GM23338 (cell line): ENCODE data around the gene ENOX2. TPM values are rescaled to one million over a fixed set of nuclear protein-coding genes. Genes with fewer than 3 reads are reported as not detected.

ENCODE experiments used
- ATAC-seq: fragments of 200-7000 bp; cut with Tn5 transposase; 3 replicates; pipeline ENCODE4 v1.9.1; 2020
- DNase-seq: peaks from one replicate; pipeline ENCODE4 v3.0.0-alpha.2; 2015; ENCODE audit warnings: low spot score
- H2AFZ ChIP-seq: fragments of 200-600 bp; sonication (generic); 2 replicates; pipeline ENCODE4 v1.8.0; 2016; ENCODE audit warnings: antibody characterized with exemption, mild to moderate bottlenecking, moderate library complexity
- H3F3A ChIP-seq: fragments of 200-600 bp; sonication (generic); replicated peaks from 2 replicates; pipeline ENCODE4 v1.8.0; 2017; ENCODE audit warnings: antibody characterized with exemption, mixed run types, low read depth
- H3K27ac ChIP-seq: fragments of 200-600 bp; sonication (generic); 2 replicates; pipeline ENCODE4 v1.6.1; 2016; ENCODE audit warnings: low read depth
- H3K27me3 ChIP-seq: fragments of 200-600 bp; sonication (generic); 2 replicates; pipeline ENCODE4 v1.8.0; 2016; ENCODE audit warnings: mild to moderate bottlenecking, mixed run types, moderate library complexity; ENCODE audit not compliant: insufficient read depth
- H3K36me3 ChIP-seq: fragments of 200-600 bp; sonication (generic); 2 replicates; pipeline ENCODE4 v1.8.0; 2016; ENCODE audit warnings: mild to moderate bottlenecking; ENCODE audit not compliant: insufficient read depth
- H3K4me1 ChIP-seq: fragments of 200-600 bp; sonication (generic); 2 replicates; pipeline ENCODE4 v1.8.0; 2016; ENCODE audit warnings: mild to moderate bottlenecking, moderate library complexity; ENCODE audit not compliant: insufficient read depth
- H3K4me2 ChIP-seq: fragments of 200-600 bp; sonication (generic); 2 replicates; pipeline ENCODE4 v1.7.1; 2017; ENCODE audit warnings: mixed run types
- H3K4me3 ChIP-seq: fragments of 200-600 bp; sonication (generic); 2 replicates; pipeline ENCODE4 v1.6.1; 2016; ENCODE audit warnings: mixed run types
- H3K79me2 ChIP-seq: fragments of 200-600 bp; sonication (generic); replicated peaks from 2 replicates; pipeline ENCODE4 v1.8.0; 2017; ENCODE audit warnings: mild to moderate bottlenecking; ENCODE audit not compliant: insufficient read depth
- H3K9me2 ChIP-seq: fragments of 200-600 bp; sonication (generic); 2 replicates; pipeline ENCODE4 v1.8.0; 2017; ENCODE audit not compliant: insufficient read depth
- H4K20me1 ChIP-seq: fragments of 200-600 bp; sonication (generic); replicated peaks from 2 replicates; pipeline ENCODE4 v1.8.0; 2017; ENCODE audit warnings: mild to moderate bottlenecking; ENCODE audit not compliant: insufficient read depth
- H3K27ac Mint-ChIP-seq: 2 replicates; pipeline ENCODE4 v1.8.0; 2020; ENCODE audit warnings: inconsistent platforms, mild to moderate bottlenecking, moderate library complexity, mixed read lengths
- H3K27me3 Mint-ChIP-seq: 3 replicates; pipeline ENCODE4 v1.8.0; 2022; ENCODE audit warnings: low read depth, mild to moderate bottlenecking, moderate library complexity, mixed read lengths, inconsistent platforms; ENCODE audit not compliant: insufficient read depth, poor library complexity
- H3K36me3 Mint-ChIP-seq: 3 replicates; pipeline ENCODE4 v1.8.0; 2021; ENCODE audit warnings: low read depth, mild to moderate bottlenecking, inconsistent platforms, moderate library complexity, mixed read lengths
- H3K4me1 Mint-ChIP-seq: 3 replicates; pipeline ENCODE4 v1.8.0; 2020; ENCODE audit warnings: mild to moderate bottlenecking, inconsistent platforms, mixed read lengths
- H3K4me3 Mint-ChIP-seq: 3 replicates; pipeline ENCODE4 v1.8.0; 2021; ENCODE audit warnings: moderate library complexity, mild to moderate bottlenecking, inconsistent platforms, mixed read lengths
- H3K9me3 Mint-ChIP-seq: 3 replicates; pipeline ENCODE4 v1.8.0; 2020; ENCODE audit warnings: moderate library complexity, mild to moderate bottlenecking, inconsistent platforms, mixed read lengths
- ETS1 ChIP-seq: IDR thresholded peaks from 2 replicates; pipeline ENCODE4 v1.6.1; 2016; ENCODE audit warnings: antibody characterized with exemption
- EZH2phosphoT487 ChIP-seq: fragments of 200-600 bp; sonication (generic); IDR thresholded peaks from one replicate; pipeline ENCODE4 v1.8.1; 2018; ENCODE audit warnings: antibody characterized with exemption; ENCODE audit not compliant: unreplicated experiment
- JUNB ChIP-seq: IDR thresholded peaks from one replicate; pipeline ENCODE4 v1.6.1; 2016; ENCODE audit warnings: antibody characterized with exemption; ENCODE audit not compliant: unreplicated experiment
- POLR2AphosphoS5 ChIP-seq: IDR thresholded peaks from 2 replicates; pipeline ENCODE4 v1.6.1; 2016; ENCODE audit warnings: antibody characterized with exemption, low read depth
- STAT1 ChIP-seq: IDR thresholded peaks from one replicate; pipeline ENCODE4 v1.6.1; 2016; ENCODE audit warnings: antibody characterized with exemption; ENCODE audit not compliant: unreplicated experiment
- polyA plus RNA-seq: library from polyadenylated mRNA; unstranded; fragments of >200 nt; fragmentation: Nextera tagmentation; extraction: Ambion mirVana; gene quantifications from 2 replicates; pipeline ENCODE4 v1.2.1, GENCODE V29; 2016
- total RNA-seq: library from RNA; depleted of rRNA; stranded (reverse); fragments of >200 nt; shearing (Covaris generic); gene quantifications from 2 replicates; pipeline ENCODE4 v1.2.3, GENCODE V29; 2014
- TF ChIP-seq, protein P1 (sequence below): IDR thresholded peaks from one replicate; pipeline ENCODE4 v1.6.1; 2018; ENCODE audit warnings: antibody characterized with exemption; ENCODE audit not compliant: unreplicated experiment
- TF ChIP-seq, protein P2 (sequence below), 2 experiments: fragments of 200-600 bp in 1 of 2; sonication (generic) in 1 of 2; conservative IDR thresholded peaks; 2 replicates each; pipeline versions ENCODE4 v1.5.1 to v1.6.1; 2016 to 2017; ENCODE audit warnings: antibody characterized with exemption in 2 of 2, low read depth in 2 of 2, mild to moderate bottlenecking in 2 of 2, moderate library complexity in 1 of 2

ENOX2 gene
- total and polyA plus RNA-seq, 2 experiments from 2014 or later: 9.6 to 11.2 TPM

DNA sequence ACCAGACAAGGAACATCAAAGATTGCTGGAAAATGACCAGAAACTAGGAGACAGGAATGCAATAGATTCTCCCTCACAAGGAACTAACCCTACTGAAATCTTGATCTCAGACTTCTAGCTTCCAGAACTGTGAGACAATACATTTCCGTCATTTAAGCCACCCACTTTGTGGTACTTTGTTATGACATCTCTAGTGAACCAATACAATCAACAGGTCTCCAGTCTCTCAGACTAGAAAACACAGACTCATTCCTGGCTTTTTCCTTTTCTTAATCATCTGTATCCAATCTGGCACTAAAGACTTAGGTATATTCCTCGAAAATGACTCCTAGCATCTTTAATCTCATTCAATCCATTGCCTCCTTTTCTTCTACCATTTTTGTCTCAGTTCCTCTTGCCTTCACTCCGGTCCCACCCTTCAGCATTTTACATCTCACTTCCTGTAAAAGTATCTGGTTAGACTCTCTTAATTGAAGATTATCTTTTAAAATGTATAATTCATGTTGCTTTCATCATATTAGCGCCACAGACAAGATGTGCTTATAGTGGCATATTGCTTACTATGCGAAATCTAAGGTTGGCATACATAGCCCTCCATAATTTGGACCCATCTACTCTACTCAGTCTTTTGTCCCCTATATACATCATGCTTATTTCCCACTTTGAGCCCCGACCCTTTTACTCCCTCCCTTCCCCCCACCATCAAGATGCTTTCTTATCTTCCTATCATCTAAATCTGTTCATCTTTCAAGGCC, 250.0 kb downstream of the ENOX2 start:
- no peak overlapping the region for H3K27ac ChIP-seq
- H4K20me1 ChIP-seq: no peaks in the 10 kb centered on the region
- no peaks in the 10 kb centered on the region for H3K27me3 Mint-ChIP-seq
- no peak overlapping the region for H3K4me3 ChIP-seq
- H3K4me1 ChIP-seq: no peaks in the 10 kb centered on the region
- H3K4me2 ChIP-seq: no peak overlapping the region
- no peak overlapping the region for H3K4me3 Mint-ChIP-seq
- H2AFZ ChIP-seq: no peak overlapping the region
- H3K27me3 ChIP-seq: no peaks in the 10 kb centered on the region
- H3K27ac Mint-ChIP-seq: no peak overlapping the region
- no peaks in the 10 kb centered on the region for H3K36me3 ChIP-seq
- no peaks in the 10 kb centered on the region for H3K4me1 Mint-ChIP-seq
- TF ChIP-seq JUNB: no peak
- no peak for TF ChIP-seq EZH2phosphoT487
- TF ChIP-seq ETS1: no peak
- no peaks in the 10 kb centered on the region for H3K9me2 ChIP-seq
- H3F3A ChIP-seq: no peaks in the 10 kb centered on the region
- H3K79me2 ChIP-seq: no peaks in the 10 kb centered on the region
- DNase-seq (no peak), ATAC-seq (no peak)
- no peaks in the 10 kb centered on the region for H3K36me3 Mint-ChIP-seq
- H3K9me3 Mint-ChIP-seq: no peaks in the 10 kb centered on the region

DNA sequence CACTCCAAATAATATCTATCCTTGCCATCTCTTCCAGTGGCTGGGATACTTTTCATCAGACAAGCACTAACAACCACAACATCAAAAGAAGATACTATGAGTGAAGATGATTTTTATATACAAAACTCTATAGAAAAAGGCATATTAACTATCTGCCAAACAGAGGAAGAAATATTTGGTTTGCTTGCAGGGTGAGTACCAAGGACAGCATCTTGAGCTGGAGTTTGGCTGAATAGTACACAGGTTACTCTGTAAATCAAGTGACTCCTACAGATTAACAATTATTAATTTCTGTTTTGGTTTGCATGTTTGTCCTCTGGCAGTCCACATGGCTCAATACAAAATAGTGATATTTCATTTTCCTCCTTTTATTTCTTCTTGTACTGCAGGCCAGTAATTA, 253.3 kb downstream of the ENOX2 start:
- Histone ChIP-seq H3K9me2 (no peaks in the 10 kb centered on the region), H3K4me1 (no peaks in the 10 kb centered on the region), H3K27me3 (no peaks in the 10 kb centered on the region), H3K27ac (no peak overlapping the region), H3K4me2 (no peak overlapping the region), H3F3A (no peaks in the 10 kb centered on the region), H3K36me3 (no peaks in the 10 kb centered on the region), H4K20me1 (no peaks in the 10 kb centered on the region), H3K79me2 (no peaks in the 10 kb centered on the region), H2AFZ (no peak overlapping the region), H3K4me3 (no peak overlapping the region)
- DNase-seq: no peak
- TF ChIP-seq ETS1 (no peak), EZH2phosphoT487 (no peak), POLR2AphosphoS5 (no peak), STAT1 (no peak), JUNB (no peak)
- TF ChIP-seq, protein P1, sequence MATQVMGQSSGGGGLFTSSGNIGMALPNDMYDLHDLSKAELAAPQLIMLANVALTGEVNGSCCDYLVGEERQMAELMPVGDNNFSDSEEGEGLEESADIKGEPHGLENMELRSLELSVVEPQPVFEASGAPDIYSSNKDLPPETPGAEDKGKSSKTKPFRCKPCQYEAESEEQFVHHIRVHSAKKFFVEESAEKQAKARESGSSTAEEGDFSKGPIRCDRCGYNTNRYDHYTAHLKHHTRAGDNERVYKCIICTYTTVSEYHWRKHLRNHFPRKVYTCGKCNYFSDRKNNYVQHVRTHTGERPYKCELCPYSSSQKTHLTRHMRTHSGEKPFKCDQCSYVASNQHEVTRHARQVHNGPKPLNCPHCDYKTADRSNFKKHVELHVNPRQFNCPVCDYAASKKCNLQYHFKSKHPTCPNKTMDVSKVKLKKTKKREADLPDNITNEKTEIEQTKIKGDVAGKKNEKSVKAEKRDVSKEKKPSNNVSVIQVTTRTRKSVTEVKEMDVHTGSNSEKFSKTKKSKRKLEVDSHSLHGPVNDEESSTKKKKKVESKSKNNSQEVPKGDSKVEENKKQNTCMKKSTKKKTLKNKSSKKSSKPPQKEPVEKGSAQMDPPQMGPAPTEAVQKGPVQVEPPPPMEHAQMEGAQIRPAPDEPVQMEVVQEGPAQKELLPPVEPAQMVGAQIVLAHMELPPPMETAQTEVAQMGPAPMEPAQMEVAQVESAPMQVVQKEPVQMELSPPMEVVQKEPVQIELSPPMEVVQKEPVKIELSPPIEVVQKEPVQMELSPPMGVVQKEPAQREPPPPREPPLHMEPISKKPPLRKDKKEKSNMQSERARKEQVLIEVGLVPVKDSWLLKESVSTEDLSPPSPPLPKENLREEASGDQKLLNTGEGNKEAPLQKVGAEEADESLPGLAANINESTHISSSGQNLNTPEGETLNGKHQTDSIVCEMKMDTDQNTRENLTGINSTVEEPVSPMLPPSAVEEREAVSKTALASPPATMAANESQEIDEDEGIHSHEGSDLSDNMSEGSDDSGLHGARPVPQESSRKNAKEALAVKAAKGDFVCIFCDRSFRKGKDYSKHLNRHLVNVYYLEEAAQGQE: peak; percentile 34
- TF ChIP-seq, protein P2, sequence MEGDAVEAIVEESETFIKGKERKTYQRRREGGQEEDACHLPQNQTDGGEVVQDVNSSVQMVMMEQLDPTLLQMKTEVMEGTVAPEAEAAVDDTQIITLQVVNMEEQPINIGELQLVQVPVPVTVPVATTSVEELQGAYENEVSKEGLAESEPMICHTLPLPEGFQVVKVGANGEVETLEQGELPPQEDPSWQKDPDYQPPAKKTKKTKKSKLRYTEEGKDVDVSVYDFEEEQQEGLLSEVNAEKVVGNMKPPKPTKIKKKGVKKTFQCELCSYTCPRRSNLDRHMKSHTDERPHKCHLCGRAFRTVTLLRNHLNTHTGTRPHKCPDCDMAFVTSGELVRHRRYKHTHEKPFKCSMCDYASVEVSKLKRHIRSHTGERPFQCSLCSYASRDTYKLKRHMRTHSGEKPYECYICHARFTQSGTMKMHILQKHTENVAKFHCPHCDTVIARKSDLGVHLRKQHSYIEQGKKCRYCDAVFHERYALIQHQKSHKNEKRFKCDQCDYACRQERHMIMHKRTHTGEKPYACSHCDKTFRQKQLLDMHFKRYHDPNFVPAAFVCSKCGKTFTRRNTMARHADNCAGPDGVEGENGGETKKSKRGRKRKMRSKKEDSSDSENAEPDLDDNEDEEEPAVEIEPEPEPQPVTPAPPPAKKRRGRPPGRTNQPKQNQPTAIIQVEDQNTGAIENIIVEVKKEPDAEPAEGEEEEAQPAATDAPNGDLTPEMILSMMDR (conservative IDR thresholded peaks at IDR 0.05; ENCODE audit: low read depth in 2 of 2): no peak
- H3K36me3 Mint-ChIP-seq: no peaks in the 10 kb centered on the region
- H3K9me3 Mint-ChIP-seq: no peaks in the 10 kb centered on the region
- no peaks in the 10 kb centered on the region for H3K4me1 Mint-ChIP-seq
- H3K4me3 Mint-ChIP-seq: no peak overlapping the region
- no peak for ATAC-seq
- no peaks in the 10 kb centered on the region for H3K27me3 Mint-ChIP-seq
- H3K27ac Mint-ChIP-seq: no peak overlapping the region
